ENCODE data around the gene PIEZO2.

- TF ChIP-seq, protein P1, sequence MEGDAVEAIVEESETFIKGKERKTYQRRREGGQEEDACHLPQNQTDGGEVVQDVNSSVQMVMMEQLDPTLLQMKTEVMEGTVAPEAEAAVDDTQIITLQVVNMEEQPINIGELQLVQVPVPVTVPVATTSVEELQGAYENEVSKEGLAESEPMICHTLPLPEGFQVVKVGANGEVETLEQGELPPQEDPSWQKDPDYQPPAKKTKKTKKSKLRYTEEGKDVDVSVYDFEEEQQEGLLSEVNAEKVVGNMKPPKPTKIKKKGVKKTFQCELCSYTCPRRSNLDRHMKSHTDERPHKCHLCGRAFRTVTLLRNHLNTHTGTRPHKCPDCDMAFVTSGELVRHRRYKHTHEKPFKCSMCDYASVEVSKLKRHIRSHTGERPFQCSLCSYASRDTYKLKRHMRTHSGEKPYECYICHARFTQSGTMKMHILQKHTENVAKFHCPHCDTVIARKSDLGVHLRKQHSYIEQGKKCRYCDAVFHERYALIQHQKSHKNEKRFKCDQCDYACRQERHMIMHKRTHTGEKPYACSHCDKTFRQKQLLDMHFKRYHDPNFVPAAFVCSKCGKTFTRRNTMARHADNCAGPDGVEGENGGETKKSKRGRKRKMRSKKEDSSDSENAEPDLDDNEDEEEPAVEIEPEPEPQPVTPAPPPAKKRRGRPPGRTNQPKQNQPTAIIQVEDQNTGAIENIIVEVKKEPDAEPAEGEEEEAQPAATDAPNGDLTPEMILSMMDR (IDR thresholded peaks at IDR 0.05): no peak
- no peak for TF ChIP-seq EP300 (IDR thresholded peaks at IDR 0.05)
- TF ChIP-seq POLR2A (IDR thresholded peaks at IDR 0.05; ENCODE audit: low read depth): no peak
- no peak for TF ChIP-seq POLR2AphosphoS5 (IDR thresholded peaks at IDR 0.05)
These were observed 443.6 kb downstream of the PIEZO2 start for GRCh38 chr18:10705786-10706185.
